BJ (cell line): ENCODE data around the gene PDK3. TPM values are rescaled to one million over a fixed set of nuclear protein-coding genes. Genes with fewer than 3 reads are reported as not detected.

Source experiments
- CTCF ChIA-PET: fragments of 350-600 bp; formaldehyde crosslinking; extraction: SDS; loops from one replicate; lab custom pipeline; 2021; ENCODE audit warnings: antibody characterized with exemption, inconsistent platforms; lab: Yijun Ruan, JAX
- POLR2A ChIA-PET: fragments of 300-600 bp; sonication (Branson Sonifier 250); formaldehyde crosslinking; extraction: SDS; loops from one replicate; lab custom pipeline; 2021; ENCODE audit warnings: antibody characterized with exemption; lab: Charles Lee
- DNase-seq: peaks from one replicate; pipeline ENCODE4 v3.0.0-alpha.2; 2011; ENCODE audit warnings: low read depth
- H3K27me3 ChIP-seq: 2 replicates; pipeline ENCODE4 v1.6.0; 2011; ENCODE audit warnings: low read length; ENCODE audit not compliant: control insufficient read depth, insufficient read depth
- H3K36me3 ChIP-seq: 2 replicates; pipeline ENCODE4 v1.5.1; 2011; ENCODE audit warnings: low read length; ENCODE audit not compliant: control insufficient read depth, insufficient read depth
- H3K4me3 ChIP-seq: 2 replicates; pipeline ENCODE4 v1.5.1; 2011; ENCODE audit warnings: low read depth, mild to moderate bottlenecking, control low read depth, low read length
- CTCF ChIP-seq: IDR thresholded peaks from 2 replicates; pipeline ENCODE4 v1.5.1; 2011; ENCODE audit warnings: low read depth, mild to moderate bottlenecking, control low read depth, inconsistent platforms, low read length, moderate library complexity; ENCODE audit not compliant: insufficient read depth
- polyA plus RNA-seq: library from polyadenylated mRNA; depleted of rRNA; stranded (reverse); fragments of >200 nt; gene quantifications from 2 replicates; pipeline ENCODE4 v1.2.3, GENCODE V29; 2011

PDK3 gene
- polyA plus RNA-seq, 1 experiment: 2.4 TPM

- no peak for TF ChIP-seq CTCF
- CTCF ChIA-PET: no interaction called here
- no peak for DNase-seq
- Histone ChIP-seq H3K4me3 (no peak overlapping the region), H3K36me3 (no peaks in the 10 kb centered on the region), H3K27me3 (no peaks in the 10 kb centered on the region)
- POLR2A ChIA-PET: no interaction called here
Observed at GRCh38 chrX:24525455-24525854, 60.4 kb downstream of the PDK3 start.

GRCh38 chrX:24526616-24527015, 61.5 kb downstream of the PDK3 start:
- CTCF ChIA-PET: no interaction called here

GRCh38 chrX:24528605-24529004, 63.5 kb downstream of the PDK3 start:
- ChIA-PET CTCF (no interaction called here), POLR2A (no interaction called here)

More at GRCh38 chrX:24526616-24527015, 61.5 kb downstream of the PDK3 start:
- POLR2A ChIA-PET: no interaction called here
- Histone ChIP-seq H3K27me3 (no peaks in the 10 kb centered on the region), H3K4me3 (no peak overlapping the region), H3K36me3 (no peaks in the 10 kb centered on the region)
- no peak for DNase-seq
- no peak for TF ChIP-seq CTCF

GRCh38 chrX:24536551-24536950, 71.5 kb downstream of the PDK3 start:
- no peaks in the 10 kb centered on the region for H3K36me3 ChIP-seq
- DNase-seq: no peak
- H3K27me3 ChIP-seq: no peaks in the 10 kb centered on the region
- ChIA-PET CTCF (interaction anchor here (1.1 to 1.2 kb wide), 2 partner anchors 21 to 25 kb away, joined by 3 to 4 read pairs; no protein-coding TSS in a partner anchor), POLR2A (interaction anchor here (0.6 kb wide), 1 partner anchor 657 kb away, joined by 3 read pairs; no protein-coding TSS in a partner anchor)
- no peak for TF ChIP-seq CTCF
- H3K4me3 ChIP-seq: no peak overlapping the region

More at GRCh38 chrX:24528605-24529004, 63.5 kb downstream of the PDK3 start:
- Histone ChIP-seq H3K4me3 (no peak overlapping the region), H3K27me3 (no peaks in the 10 kb centered on the region), H3K36me3 (no peaks in the 10 kb centered on the region)
- TF ChIP-seq CTCF: no peak
- no peak for DNase-seq

- no peak for DNase-seq
- Histone ChIP-seq H3K36me3 (no peaks in the 10 kb centered on the region), H3K27me3 (no peaks in the 10 kb centered on the region), H3K4me3 (no peak overlapping the region)
- POLR2A ChIA-PET: no interaction called here
- no peak for TF ChIP-seq CTCF
- CTCF ChIA-PET: no interaction called here
Observed at GRCh38 chrX:24542756-24543155, 77.7 kb downstream of the PDK3 start.
